Activated CD4-positive, alpha-beta T cell treated with anti-CD3 and anti-CD28 coated beads, Interleukin-2, amount 50 U/mL, for 4 hours (primary cell): ENCODE measurements around the gene OGFOD3.
"Not testable (repeated sequence)": the region's sequence is repeated elsewhere in the genome, so short reads cannot be mapped to it uniquely, and the experiment has no call there.

Source experiments
- DNase-seq, 2 experiments: peaks; one replicate each; pipeline ENCODE4 v3.0.0-alpha.2; 2020

OGFOD3 gene, protein sequence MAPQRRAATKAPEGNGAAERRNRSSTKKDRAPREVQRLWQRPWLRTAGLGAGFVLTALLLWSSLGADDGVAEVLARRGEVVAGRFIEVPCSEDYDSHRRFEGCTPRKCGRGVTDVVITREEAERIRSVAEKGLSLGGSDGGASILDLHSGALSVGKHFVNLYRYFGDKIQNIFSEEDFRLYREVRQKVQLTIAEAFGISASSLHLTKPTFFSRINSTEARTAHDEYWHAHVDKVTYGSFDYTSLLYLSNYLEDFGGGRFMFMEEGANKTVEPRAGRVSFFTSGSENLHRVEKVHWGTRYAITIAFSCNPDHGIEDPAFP

DNA sequence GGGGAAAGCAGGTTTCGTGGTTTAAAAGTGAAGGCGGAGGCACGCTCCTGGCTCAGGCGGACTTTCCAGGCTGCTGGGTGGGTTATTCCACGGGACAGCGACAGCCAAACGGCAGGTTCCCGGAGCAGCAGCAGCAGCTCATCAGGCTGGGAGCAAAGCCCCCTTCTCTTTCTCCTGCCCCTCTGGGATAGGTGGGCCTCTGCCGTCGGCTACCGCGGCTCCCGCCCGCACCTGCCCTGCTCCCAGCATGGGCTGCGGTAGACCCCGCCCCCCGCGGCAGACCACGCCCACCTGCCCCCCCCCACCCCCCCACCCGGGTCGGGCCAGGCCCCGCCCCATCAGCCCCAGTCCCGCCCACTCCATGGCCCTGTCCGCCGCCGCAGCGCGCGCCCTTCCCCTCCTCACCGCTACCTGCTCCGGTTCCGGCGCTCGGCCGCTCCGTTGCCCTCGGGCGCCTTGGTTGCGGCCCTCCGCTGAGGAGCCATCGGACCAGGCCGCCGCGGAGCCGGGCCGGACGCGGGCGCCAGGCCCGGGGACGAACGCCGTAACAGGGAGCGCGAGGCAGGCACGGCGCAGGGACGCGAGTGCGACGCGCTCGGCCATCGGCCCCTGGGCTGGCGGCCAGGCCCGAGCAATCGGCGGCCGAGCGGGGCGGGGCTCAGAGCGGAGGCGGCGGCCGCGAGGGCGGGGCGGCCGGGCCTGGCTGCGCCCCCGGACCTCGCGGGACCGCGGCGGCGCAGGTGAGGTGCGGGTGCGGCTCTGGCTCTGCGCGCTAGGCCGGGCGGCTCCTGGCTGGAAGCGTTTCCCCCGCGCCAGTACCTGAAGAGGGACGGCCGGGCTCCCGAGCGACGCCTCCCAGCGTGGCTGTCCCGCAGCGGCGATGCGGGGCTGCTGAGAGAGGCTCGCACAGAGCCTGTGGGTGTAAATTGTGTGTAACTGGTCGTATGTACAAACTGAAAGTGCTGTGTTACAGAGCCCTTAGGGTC, at the start of gene OGFOD3, which contains the start of gene HEXD:
Gene OGFOD3 (minus strand): TSS at position 586 of the 986 bp plus-strand sequence. CDS start 101 bp downstream, at position 485.
Gene HEXD (plus strand): TSS at position 347 of the 986 bp plus-strand sequence. CDS start 1,453 bp downstream, outside the sequence.
- DNase-seq = peak; percentile 71 to 75

DNA sequence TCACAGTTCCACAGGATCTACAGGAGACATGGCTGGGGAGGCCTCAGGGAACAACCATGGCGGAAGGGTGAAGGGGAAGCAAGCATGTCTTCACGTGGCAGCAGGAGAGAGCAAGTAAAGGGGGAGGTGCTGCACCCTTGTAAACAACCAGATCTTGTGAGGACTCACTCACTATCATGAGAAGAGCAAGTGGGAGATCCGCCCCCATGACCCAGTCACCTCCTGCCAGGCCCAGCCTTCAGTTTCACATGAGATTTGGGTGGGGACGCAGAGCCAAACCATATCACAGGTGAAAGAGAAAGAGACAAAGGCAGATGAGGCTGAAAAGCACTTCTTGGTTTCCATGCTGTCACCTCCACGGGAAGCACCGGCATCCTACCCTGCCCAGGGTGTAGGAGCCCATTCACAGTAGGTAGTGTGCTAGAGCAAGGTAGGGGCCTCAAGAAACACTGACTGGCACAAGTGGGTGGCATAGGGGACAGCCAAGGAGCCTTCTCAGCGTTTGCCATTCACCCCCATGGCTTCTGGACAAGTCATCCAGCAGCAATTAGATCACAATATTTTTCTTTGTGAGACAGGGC, 46.7 kb upstream of the OGFOD3 start:
- no peak for DNase-seq

DNA sequence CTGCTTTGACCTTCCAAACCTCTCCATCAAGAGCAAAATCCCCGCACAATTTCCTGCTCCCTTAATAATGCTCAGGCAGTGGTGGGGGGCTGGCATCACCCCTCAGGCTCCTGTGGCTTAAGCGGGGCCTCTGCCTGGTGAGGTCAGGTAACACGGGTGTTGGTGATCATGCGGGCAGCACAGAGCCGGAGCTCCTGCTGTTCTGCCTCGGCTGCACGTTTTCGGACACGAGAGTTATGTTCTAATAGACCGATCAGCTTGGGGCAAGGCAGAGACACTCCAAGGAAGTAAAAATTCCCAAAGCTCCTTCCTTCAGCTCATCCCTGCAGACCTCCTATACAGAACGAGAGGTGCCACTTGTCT, 46.2 kb upstream of the OGFOD3 start:
- no peak for DNase-seq

DNA sequence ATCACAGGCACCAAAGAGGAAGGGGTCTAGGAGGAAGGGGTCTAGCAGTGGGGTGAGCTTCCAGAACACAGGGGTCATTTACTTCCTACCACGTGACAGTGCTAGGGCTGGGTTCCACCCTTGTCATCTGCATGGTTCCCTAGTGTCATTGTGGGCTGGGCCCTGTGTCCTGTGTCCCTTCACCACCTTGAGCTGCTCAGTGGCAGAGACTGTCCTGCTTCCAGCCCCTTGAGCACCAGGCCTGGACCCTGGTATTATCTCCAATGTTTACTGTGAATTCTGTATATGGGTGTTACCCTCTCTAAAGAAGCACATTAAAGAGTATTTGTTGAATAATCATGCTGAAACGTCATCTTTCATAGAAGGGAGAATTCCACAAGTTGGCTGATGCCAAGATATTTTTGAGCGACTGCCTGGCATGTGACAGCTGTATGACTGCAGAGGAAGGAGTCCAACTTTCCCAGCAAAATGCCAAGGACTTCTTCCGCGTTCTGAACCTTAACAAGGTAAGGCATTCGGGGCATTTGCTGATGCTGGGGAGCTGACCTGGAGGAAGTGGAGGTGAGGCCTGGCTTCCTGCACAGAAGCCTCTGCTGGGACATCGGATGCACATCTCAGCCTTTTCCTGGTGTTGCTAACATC, 45.7 kb upstream of the OGFOD3 start:
- DNase-seq = no peak

DNA sequence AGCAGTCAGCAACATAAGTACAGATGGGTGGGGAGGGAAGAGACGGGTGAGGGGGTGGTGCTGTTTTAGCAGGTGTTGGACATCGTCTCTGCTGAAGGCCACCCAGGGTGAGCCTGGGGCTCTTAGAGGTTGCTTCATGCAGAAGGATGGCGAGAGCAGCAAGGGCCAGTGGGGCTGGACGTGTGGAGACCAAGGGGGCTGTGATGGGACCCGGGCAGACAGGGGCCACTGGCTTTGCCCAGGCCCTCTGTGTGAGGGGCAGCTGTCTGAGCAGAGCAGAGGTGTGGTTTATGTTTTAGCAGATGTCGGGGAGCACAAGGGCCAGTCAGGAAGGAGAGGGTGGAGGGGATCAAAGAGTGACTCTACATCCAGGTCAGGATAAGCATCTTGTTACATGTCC, 45.0 kb upstream of the OGFOD3 start:
- no peak for DNase-seq

DNA sequence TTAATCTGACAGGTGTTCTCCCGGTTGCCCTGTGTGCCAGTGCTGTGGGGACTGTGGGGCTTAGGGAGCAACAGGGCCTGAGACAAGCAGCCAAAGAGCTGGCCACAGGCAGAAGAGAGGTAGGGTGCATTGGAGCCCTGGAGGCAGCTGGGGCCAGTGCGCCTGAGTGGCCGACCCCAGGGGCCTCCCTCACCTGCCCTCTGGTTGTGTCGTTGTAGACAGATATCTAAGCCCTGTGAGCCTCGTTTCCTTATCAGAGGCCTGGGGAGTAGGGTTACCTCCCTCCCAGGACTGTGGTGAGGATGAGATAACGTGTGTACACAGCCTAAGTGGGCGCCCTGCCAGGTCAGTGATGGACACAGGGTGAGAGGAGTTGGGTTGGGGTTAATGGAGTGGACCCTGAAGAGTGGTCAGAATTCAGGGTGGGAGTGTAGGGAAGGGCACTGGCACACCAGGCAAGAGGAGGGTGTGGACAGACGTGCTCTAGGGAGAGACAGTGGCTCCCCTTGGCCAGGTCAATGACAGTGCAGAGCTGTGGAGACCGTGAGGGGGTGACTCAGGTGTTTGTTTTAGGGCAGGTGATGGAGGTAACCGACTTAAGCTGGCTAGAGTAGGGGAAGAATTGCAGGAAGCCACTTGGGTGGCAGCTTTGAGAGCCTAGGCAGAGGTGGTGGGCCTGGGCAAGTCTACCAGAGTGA, 43.6 kb upstream of the OGFOD3 start:
- no peak for DNase-seq

DNA sequence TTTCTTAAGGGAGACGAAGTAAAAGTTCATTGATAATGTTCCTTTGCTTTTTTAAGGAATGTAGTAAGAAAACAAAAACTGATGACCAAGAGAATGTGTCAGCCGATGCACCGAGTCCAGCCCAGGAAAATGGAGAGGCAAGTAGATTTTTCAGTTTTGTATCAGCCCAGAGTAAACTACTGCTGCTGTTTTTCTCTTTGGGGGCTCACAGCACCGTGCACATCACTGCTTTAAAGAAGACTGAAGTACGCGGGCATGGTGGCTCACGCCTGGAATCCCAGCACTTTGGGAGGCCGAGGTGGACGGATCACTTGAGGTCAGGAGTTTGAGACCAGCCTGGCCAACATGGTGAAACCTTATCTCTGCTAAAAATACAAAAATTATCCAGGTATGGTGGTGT, 41.5 kb upstream of the OGFOD3 start:
- not testable (repeated sequence) for DNase-seq

DNA sequence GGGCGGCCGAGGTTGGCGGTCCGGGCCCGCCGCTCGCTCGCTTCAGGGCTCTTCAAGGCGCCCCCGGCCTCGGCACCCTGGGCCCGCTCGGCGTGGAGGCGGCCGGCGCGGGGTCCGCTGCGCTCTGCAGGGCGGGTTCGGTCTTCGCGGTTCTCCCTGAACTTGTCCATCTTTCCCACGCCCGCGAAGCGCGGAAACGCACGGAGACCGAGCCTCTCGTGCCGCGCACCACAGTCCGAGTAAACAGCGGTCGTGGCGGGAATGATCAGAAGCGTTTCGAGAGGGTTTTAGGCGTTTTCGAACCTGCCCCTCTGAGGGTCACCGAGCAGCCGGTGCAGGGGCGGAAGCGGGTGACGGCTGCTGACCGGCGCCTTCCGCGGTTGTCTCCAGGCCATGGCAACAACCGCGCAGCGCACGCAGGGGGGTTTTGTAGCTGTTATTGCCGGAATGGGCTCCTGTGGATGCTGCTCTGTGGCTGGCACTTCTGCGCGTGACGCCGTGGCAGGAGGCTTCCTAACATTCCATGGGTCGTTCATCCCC, 40.6 kb upstream of the OGFOD3 start:
- no peak for DNase-seq

DNA sequence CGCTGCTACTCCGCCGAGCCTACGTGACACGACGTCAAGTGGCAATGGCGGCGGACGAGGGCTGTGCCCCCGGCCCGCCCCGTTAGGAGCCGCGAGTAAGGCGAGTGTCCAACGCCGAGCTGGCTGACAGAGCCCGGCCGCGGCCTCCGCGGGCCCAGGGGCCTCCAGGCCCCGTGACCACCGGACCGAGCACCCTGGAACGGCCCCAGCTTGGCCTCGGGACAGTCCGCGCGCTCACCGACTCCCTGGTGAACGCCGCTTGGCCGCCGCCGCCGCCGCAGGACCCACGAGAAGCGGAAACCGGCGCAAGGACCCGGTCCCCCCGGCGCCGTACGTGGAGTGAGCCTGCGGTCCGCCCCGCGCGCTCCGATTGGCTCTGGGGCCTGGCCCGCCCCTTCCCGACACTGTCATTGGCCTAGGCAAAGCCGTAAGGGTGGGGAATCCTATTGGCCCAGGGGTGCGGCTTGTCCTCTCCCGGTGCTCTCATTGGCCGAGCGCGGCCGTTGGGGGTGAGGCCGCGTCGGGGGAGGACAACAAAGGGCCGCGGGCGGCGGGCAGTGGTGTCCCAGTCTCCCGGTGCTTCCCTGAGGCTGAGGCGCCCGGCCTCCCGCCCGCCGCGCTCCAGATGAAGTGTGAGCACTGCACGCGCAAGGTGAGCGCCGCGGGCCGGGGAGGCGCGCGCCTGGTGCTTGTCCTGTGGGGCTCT, 39.9 kb upstream of the OGFOD3 start, which contains the start of gene NARF:
Gene NARF (plus strand): TSS at position 563 of the 706 bp plus-strand sequence. CDS start 63 bp downstream, at position 626.
- peak; percentile 92 to 93 for DNase-seq

DNA sequence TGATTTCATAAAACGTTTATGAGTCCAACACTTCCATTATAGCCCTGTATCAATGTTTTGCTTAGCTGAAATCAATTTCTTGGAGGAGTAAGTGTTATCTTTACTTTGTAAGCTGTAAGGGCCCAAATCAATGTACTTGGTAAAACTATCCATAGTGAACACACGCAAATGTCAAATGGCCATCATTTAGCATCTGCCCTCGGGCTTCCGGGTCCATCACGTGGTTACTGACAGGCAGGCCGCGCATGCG, 39.5 kb upstream of the OGFOD3 start:
- DNase-seq = no peak

DNA sequence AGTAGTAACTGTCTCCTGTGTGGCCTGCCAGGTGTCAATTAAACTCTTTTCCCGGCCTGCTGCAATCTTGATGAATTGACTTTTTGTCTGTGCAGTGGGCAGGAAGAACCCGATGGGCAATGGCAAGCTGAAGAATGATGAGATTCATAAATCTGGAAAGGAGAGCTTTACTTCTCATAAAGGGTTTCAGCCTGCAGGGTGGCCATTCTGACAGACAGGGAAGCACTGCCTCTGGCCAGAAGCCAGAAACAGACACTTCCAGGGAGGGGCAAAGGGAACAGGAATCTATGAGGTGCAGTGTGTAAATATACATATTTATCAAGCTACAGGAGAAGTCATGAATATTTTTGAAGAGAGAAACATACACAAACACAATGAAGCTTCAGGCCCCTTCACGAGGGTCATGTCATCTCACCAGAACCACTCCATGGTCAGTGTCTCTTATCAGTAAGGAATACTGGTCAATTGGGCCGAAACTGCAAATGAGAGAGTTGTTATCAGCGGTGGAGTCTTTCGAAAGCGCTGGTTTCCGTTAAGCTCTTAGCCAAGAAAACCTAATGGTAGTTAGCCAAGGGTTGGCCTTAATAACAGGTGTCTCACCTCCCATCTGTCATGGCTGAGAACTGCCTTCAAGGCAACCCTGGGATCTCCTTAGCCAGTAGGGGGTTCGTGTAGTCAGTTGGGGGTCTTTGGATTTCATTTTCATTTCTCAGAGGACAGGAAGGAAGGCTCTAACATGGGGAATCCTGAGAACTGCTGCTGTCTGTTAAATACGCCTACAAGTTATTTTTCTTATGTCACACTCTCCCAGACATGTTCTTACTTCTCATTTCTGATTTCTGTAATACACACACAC, 38.9 kb upstream of the OGFOD3 start:
- DNase-seq = no peak

DNA sequence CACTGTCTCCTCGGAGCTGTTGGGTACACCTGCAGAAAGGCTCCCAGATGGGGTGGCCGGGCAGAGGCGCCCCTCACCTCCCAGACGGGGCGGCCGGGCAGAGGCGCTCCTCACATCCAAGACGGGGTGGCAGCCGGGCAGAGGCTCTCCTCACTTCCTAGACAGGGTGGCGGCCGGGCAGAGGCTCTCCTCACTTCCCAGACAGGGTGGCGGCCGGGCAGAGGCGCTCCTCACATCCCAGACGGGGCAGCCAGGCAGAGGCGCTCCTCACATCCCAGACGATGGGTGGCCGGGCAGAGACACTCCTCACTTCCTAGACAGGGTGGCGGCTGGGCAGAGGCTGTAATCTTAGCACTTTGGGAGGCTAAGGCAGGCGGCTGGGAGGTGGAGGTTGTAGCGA, 35.3 kb upstream of the OGFOD3 start:
- not testable (repeated sequence) for DNase-seq

DNA sequence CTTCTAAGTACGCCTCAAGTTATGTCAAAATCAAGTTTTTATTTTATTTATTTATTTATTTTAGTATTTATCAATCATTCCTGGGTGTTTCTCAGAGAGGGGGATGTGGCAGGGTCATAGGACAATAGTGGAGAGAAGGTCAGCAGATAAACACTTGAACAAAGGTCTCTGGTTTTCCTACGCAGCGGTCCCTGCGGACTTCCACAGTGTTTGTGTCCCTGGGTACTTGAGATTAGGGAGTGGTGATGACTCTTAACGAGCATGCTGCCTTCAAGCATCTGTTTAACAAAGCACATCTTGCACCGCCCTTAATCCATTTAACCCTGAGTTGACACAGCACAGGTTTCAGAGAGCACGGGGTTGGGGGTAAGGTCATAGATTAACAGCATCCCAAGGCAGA, 34.8 kb upstream of the OGFOD3 start:
- DNase-seq = not testable (repeated sequence)

DNA sequence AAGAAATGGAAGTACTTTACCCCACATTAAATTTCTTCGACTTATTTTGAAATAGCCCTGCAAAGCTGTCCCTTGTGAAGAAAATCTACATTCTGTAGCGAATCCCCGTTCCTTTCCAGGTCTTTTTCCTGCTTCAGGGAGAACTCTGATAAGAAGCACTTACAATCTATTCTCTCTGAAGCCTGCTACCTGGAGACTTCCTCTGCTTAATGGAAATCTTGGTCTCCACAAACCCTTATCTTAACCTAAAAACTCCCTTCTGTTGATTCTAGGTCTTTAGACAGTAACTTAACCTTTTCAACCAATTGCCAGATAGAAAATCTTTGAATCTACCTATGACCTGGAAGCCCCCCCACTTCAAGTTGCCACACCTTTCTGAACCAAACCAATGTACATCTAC, 33.8 kb upstream of the OGFOD3 start:
- no peak for DNase-seq

DNA sequence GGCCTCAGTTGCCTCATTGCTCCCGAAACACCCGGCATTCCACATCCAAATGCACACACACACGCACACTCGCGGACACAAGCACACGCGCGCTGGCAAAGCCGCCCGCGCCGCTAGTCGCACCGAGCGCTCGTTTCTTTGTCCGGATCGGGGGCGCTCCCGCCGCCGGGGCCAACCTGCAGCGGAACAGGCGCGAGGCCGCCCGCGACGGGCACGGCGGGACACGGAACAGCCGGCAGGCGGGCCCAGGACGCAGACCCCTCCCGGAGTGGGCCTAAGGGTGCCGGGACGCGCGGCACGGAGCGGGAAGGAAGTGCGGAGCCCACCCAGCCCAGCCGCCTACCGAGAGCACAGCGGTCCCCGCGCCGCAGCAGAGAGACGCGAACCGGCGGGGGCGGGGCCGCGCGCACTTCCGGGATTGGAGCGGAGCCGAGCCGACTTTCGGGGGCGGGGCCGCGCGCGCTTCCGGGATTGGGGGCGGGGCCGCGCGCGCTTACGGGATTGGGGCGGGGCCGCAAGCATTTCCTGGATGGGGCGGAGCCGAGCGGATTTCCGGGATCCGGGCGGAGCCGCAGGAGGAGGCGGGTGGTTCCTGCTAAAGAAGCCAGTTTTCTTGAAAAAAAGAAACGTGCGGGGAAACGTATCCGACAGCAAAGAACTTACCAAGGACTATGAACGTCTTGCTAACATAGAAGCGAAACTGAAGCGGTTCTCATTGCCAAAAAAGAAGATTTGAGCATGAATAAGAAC, 32.1 kb upstream of the OGFOD3 start, which contains the start of gene CYBC1:
Gene CYBC1 (minus strand): TSS at position 396 of the 750 bp plus-strand sequence. CDS start 1,498 bp downstream, outside the sequence.
- peak; percentile 93 for DNase-seq

DNA sequence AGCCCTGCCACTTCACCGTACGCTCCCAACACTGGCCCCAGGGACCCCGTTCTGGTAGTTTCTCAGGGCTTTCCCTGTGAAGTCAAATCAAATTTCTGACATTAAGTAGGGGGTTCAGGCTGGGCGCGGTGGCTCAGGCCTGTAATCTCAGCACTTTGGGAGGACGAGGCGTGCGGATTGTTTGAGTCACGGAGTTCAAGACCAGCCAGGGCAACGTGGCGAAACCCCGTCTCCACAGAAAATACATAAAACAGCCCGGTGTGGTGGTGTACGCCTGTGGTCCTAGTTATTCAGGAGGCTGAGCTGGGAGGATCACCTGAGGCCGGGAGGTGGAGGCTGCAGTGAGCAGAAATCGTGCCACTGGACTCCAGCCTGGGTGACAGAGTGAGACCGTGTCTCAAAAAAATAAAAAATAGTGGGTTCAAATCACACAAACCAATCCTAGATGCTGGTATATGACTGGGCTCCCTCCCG, 31.5 kb upstream of the OGFOD3 start:
- DNase-seq = peak; percentile 39 to 47

DNA sequence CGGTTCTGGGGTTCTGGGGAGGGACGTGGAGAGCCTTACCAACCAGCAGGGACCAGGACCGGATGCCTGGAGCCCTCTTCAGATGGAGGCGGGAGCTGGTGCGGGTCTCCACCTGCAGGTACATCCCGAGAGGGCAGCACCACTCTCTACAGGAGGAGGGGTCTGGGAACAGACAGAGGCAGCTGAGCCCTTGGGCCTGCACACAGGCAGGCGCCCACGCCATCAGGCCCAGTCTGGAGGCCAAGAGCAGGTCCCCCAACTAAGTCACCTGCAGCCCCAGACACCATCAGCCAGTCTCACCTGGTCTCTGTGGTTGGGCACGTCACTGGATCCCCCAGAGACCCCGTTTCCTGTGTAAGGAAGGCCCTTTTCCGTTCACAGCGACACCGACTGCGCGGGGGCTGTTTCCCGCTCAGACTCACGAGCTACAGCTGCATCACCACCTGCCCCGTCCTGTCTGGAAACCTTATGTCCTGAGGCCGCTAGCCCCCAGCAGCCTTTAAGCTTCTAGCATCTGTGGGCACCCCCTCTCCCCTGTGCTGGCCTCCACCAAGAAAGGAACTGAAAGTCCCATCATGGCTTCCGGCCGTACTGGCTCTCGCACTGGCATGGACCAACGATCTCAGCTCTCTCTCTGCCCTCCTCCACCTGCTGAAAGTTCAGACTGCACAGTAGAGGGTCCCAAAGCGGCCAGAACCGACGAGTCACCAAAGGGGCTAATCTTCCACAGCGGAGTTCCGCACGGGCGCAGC, 30.9 kb upstream of the OGFOD3 start:
- DNase-seq = peak; percentile 63 to 65

DNA sequence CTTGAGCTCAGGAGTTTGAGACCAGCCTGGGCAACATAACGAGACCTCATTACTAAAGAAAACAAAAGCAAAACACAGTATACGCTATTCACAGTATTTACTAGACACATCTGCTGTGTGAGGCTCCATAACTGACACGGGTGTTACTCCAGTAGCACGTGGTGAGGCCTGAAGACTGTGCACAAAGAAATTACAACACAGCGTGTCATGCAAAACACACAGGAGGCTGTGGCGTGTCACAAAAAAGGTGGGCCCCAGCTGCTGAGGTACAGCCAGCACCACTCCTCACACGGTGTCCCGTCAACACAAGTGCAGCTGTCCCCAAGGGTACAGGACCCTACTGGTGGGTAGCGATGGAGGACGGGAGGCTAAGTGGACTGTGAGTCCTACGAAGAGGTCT, 29.5 kb upstream of the OGFOD3 start:
- no peak for DNase-seq

DNA sequence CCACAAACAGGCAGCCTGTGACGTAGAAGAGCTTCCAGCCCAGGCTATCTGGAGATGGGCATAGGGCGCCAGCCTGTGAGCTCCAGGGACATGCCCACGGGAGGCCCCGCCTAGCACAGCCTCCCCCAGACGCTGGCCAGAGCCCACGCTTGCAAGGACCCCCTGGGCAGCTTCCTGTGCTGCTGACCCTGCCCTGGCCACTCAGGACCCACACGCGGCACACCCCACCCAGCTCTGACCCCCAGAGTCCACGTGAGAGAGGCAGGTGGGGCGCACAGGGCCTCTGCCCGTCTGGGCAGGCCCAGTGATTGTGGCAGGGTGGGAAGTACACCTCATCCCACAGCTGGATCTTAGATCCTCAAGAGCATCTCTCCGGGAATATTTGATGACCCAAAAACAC, 28.3 kb upstream of the OGFOD3 start:
- no peak for DNase-seq
